HG03521 (cell line): ENCODE measurements around the gene MS4A4A.

Experiments used
- ATAC-seq: cut with Tn5 transposase; IDR thresholded peaks from one replicate; pipeline ENCODE4 v1.9.1; 2021; ENCODE audit warnings: mild to moderate bottlenecking, moderate library complexity; ENCODE audit not compliant: unreplicated experiment

Gene MS4A4A

DNA sequence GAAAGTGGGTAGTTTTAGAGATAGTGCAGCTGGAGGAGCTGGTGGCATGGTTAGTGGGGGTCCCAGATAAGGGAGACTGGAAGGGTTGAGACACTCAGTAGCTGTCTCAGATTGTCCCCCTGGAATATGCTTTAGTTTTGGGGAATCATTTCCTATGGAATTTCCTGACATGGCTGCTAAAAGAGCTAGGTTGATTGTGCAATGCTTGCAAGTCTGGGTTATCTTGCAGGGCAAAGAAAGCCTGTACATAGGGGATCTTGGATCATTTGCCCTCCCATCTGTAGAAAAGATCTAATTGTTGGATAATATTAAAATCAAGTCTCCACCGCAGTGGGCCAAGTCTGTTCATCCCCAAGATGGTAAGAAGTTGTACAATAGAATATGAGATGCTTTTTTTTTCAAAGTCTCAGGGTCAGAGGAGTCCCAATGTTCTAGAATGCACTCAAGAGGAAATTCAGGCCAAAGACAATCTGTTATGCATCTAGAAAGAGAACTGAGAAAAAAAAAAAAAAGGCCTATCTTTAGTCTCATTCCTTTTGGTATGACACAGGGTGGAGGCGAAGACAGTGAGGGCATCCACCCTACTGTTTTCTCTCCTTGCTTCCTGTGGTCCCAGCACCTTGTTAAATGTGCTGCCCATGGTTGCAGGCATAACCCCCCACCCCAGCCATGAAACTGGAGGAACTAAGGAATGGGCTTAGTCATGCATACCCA, 66.8 kb downstream of the MS4A4A start:
- no peak for ATAC-seq

DNA sequence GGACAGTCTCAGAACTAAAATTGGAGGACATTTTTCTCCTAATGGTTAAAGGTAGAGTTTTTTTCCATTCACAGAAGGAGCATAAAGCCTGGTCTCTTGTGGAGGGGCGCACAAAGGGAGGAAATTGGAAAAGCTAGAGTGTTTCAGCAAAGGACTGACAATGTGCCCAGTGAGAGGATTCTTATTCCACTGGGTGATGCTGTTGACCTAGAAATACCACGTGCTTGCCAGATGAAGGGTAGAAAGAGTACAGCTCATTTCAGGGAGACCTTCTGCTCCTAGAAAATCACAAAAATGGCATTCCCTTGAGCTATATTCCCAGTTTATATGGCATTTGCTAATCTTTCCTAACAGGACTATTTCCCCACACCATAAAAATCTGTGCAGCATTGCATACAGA, 67.7 kb downstream of the MS4A4A start:
- no peak for ATAC-seq

DNA sequence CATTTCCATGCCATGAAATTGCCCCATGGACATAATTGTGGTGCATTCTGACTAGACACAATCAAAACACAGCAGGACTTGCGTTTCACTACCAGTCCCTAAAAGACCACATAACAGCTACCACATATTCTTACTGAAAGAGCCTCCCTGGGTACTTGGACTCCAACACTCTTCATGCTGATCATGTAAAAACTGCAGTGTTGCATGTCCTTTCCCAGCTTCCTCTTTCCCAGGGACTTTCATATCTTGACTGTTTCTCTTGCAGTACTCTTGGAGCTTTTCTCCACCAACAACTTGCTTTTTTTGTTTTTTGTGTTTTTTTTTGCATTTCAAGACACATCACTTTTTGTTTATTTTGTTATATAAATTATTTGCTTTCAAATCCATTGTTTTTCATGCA, 69.5 kb downstream of the MS4A4A start:
- no peak for ATAC-seq

DNA sequence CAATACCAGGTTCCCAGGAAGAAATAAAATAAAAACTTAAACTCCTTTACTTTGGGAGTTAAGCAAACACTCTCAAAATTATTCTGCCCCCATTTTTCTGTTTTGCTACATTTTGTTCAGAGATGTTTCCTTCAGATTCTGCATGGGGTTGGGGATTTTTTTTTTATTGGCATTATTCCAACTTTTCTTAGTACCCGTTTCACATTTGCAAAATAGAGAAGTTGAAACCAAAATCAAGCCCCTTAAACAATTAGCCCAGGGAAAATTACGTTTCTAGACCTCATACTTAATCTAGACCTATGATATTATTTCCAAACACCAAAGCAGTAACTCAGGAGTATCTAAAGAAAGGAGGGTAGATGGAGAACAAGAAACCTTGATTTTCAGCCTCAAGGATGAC, 77.3 kb downstream of the MS4A4A start:
- no peak for ATAC-seq
